IPS DF 19.7 (cell line): Measurements from ENCODE around the gene ACTR6.
"Not testable (repeated sequence)": the region's sequence is repeated elsewhere in the genome, so short reads cannot be mapped to it uniquely, and the experiment has no call there.

ENCODE experiments used
- DNase-seq: peaks from one replicate; pipeline ENCODE4 v3.0.0-alpha.2; 2013; ENCODE audit warnings: low read depth, low spot score

ACTR6 gene

GRCh38 chr12:100219328-100220109, 18.9 kb downstream of the ACTR6 start:
- DNase-seq, result no peak

- no peak for DNase-seq
Measured at GRCh38 chr12:100221523-100221922, 20.9 kb downstream of the ACTR6 start.

GRCh38 chr12:100222173-100222572, 21.6 kb downstream of the ACTR6 start:
- not testable (repeated sequence) for DNase-seq

- no peak for DNase-seq
Measured at GRCh38 chr12:100225491-100225890, 24.9 kb downstream of the ACTR6 start.

- DNase-seq, result no peak
Measured at GRCh38 chr12:100229036-100229635, 28.5 kb downstream of the ACTR6 start.

- DNase-seq, result no peak
Measured at GRCh38 chr12:100229876-100230275, 29.3 kb downstream of the ACTR6 start.

GRCh38 chr12:100231873-100232272, 31.3 kb downstream of the ACTR6 start:
- not testable (repeated sequence) for DNase-seq

GRCh38 chr12:100234166-100234565, 33.6 kb downstream of the ACTR6 start:
- no peak for DNase-seq

GRCh38 chr12:100234591-100235304, 34.1 kb downstream of the ACTR6 start:
- DNase-seq, result no peak

- DNase-seq, result no peak
Measured at GRCh38 chr12:100238801-100239200, 38.2 kb downstream of the ACTR6 start.

- DNase-seq, result no peak
Measured at GRCh38 chr12:100239589-100239988, 39.0 kb downstream of the ACTR6 start.

- DNase-seq, result no peak
Measured at GRCh38 chr12:100243137-100243536, 42.5 kb downstream of the ACTR6 start.

GRCh38 chr12:100247765-100248164, 47.1 kb downstream of the ACTR6 start:
- DNase-seq, result no peak

GRCh38 chr12:100248886-100249285, 48.3 kb downstream of the ACTR6 start:
- no peak for DNase-seq

GRCh38 chr12:100249941-100250340, 49.3 kb downstream of the ACTR6 start:
- no peak for DNase-seq

GRCh38 chr12:100251917-100252316, 51.3 kb downstream of the ACTR6 start:
- no peak for DNase-seq

GRCh38 chr12:100253437-100253836, 52.8 kb downstream of the ACTR6 start:
- DNase-seq, result no peak

GRCh38 chr12:100254876-100255275, 54.3 kb downstream of the ACTR6 start:
- DNase-seq, result no peak

- no peak for DNase-seq
Measured at GRCh38 chr12:100258127-100258526, 57.5 kb downstream of the ACTR6 start.

GRCh38 chr12:100263131-100263530, 62.5 kb downstream of the ACTR6 start:
- no peak for DNase-seq

GRCh38 chr12:100265107-100265506, 64.5 kb downstream of the ACTR6 start:
- not testable (repeated sequence) for DNase-seq

GRCh38 chr12:100265732-100266584, 65.3 kb downstream of the ACTR6 start:
- no peak for DNase-seq
